ENCODE data around the gene GLRX. TPM values are rescaled to one million over a fixed set of nuclear protein-coding genes. Genes with fewer than 3 reads are reported as not detected.
"Not testable (repeated sequence)": the region's sequence is repeated elsewhere in the genome, so short reads cannot be mapped to it uniquely, and the experiment has no call there.

Gene GLRX, protein sequence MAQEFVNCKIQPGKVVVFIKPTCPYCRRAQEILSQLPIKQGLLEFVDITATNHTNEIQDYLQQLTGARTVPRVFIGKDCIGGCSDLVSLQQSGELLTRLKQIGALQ
- total RNA-seq: 31.6 and 38.7 TPM in 2 replicates

DNA sequence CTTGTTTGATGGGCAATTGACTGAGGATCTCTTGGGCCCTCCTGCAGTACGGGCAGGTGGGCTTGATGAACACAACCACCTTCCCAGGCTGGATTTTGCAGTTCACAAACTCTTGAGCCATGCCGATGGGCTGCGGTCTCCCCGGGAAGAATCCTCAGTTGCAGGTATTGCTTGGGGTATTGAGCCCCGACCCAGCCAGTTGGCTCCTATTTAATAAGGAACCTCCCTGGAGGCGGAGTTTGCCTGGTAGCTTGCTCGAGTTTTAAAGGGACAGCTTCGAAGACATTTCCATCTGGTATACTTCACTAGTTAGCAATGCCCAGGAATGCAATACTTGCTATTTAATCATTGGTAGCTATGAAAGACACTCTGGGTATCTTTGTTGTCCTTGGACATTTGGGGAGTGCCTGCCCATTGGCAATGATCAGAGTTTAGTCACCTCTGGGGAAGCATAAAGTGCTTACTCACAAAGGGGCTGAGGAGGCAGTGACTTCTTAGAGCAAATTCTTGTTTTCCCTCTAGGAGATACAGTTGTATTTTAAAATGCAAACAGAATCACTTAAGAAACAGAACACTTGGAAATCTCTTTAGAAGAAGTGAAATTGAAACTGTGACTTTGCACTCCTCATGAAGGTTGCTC lies at the start of gene GLRX:
Gene GLRX, minus strand, starts transcription at position 185 of the 640 bp plus-strand sequence. Its CDS starts 64 bp downstream, at position 121.
- DNase-seq (ENCODE audit: low read depth in 2 of 2): peak; percentile 45 to 77

DNA sequence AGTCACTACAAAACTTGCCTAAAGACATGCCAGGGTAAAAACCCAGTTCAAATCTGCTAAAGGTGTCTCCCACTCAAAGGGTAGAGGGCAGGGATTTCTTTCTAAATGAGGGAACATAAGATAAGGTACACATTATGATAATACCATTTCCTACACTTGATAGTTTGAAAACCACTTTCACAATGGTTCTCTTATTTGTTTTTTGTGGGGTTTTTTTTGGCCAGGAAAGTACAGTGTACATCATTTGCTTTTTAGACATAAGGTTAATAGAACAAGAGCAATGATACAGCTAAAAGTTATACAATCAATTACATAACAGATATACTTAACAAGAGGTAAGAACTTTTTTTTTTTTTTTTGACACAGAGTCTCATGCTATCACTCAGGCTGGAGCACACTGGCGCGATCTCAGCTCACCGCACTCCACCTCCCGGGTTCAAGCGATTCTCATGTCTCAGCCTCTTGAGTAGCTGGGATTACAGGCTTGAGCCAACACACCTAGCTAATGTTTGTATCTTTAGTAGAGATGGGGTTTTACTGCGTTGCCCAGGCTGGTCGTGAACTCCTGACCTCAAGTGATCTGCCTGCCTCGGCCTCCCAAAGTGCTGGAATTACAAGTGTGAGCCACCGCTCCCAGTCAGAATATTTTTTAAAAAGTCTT lies 48.8 kb upstream of the GLRX start:
- no peak for DNase-seq (ENCODE audit: low read depth in 2 of 2)

DNA sequence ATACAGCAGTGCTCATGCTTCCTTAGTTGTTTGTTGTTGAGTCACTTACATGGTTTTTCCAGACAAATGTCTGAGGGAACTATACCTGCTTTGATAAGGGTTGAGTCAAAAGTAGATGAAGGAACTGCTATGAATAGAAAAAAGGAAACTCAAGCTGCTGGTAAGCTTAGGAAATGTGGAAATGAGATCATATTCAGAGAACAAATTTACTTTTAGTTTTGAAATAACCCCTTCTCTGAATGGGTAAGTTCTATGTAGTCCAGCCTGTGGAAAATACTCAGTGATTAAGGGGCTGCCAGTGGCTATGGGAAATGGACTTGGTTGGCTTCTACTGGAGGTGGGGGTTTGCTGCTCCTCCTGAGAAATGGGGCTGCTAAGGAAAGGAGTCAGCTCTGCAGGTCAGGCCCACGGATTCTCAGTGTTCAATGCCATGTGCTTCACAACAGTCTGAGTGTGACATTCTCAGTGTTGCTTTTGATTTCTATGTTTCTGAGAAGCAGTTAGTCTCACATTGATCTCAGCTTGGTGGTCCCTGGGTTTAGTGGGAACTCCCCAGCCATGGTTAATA lies 47.7 kb upstream of the GLRX start:
- peak in 1 of 2 donors; percentile 91 for DNase-seq (ENCODE audit: low read depth in 2 of 2)

DNA sequence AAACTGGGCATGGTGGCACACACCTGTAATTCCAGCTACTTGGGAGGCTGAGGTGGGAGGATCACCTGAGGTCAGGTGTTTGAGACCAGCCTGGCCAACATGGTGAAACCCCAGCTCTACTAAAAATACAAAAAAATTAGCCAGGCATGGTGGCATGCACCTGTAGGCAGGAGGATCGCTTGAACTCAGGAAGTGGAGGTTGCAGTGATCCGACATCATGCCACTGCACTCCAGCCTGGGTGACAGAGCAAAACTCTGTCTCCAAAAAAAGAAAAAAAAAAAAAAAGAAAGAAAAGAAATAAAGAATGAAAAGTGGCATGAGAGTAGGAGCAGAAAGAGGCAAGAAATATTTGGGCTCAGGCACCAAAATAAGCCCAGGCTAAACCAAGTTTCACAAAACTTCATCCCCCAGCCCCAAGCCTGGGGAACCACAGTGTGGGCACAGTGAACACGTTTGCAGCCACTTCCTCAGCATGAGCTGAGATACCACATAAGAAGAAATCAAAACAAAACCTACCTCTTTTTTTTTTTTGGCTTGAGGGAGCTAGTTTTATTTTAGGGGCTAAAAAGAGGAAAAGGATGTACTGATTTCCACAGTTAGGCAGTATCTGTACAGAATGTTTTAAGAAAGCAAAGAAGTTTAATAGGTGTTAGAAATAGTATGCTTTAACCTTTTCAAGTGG lies 46.8 kb upstream of the GLRX start:
- not testable (repeated sequence) for DNase-seq (ENCODE audit: low read depth in 2 of 2)

DNA sequence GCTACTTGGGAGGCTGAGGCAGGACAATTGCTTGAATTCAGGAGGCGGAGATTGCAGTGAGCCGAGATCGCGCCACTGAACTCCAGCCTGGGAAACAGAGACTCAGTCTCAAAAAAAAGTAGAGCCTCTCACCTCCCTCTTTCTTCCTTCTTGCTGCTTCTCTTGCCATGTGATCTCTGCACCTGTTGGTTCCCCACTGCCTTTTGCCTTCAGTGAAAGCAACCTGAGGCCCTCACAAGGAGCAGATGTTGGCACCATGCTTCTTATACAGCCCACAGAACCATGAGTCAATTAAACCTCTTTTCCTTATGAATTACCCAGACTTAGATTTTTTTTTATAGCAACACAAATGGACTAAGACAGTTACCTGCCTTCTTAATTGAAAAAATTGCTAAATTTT lies 45.6 kb upstream of the GLRX start:
- no peak for DNase-seq (ENCODE audit: low read depth in 2 of 2)

DNA sequence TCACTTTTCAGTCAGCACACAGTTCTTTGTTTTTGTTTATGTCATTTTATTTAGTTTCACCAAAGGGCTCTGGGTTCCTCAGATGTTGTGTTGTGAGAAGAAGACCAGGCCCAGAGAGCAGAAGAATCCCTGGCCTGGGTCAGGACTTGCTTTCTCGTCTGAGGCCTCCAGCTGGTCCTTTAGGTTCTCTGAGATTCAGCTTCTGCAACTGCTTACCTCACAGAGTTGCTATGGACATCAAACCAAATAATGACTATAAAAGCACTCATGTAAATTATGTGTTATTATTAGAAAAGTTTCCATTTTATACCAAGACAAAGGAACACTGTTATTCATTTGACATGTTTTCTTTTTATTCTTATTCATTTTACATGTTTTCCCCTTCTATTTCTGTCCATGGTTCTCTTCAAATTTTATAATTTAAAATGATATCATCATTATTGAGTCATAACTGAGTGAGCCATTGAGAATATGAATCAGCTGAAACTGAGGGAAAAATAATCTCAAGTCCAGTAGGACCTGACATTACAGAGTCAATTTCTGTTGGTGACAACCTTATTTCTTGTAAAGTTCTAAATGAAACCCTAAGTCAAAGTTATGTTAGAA lies 44.0 kb upstream of the GLRX start:
- peak in 1 of 2 donors; percentile 22 for DNase-seq (ENCODE audit: low read depth in 2 of 2)

DNA sequence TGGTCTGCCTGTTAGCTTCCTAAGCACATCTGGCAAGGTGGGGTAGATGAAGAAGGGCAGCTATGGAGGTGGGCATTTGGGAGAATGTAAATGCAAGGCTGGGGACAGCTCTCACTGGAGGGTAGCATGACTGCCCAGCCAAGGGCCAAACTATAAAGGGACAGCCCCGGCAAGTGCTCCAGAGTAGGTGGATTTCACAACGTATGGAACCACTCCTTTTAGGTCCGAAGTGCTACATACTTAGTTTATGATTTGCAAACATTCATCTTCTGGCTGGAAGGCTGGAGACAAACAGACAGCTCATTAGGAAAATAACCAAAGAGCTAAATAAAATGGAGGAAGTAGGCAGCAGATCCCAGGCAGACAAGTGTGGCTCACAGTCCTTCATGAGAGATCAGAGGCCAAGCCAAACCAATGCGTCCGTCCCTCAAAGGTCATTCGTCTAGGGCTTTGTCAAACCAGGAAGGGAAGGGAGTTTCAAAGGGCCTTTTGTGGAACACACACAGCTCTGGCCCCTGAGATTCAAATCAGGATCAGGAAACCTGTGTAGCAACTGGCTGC lies 42.5 kb upstream of the GLRX start:
- DNase-seq (ENCODE audit: low read depth in 2 of 2): no peak

DNA sequence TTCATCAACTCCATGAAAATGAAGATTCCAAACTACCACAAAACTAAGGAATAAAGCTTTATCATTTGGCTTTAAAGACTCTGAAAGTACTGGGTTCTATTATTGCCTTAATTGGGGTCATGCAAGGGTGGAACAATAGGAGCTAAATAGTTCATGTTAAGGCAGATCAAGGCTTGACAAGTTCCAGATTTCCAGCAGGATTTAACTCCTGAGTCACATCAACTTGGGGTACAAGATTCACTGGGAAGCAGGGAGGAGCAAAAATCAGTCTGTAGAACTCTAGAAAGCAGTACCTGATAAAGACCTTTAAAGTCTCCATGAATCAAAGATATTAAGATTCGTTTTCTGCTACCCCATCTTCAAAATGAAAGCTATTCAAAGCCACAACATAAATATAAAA lies 41.9 kb upstream of the GLRX start:
- no peak for DNase-seq (ENCODE audit: low read depth in 2 of 2)

DNA sequence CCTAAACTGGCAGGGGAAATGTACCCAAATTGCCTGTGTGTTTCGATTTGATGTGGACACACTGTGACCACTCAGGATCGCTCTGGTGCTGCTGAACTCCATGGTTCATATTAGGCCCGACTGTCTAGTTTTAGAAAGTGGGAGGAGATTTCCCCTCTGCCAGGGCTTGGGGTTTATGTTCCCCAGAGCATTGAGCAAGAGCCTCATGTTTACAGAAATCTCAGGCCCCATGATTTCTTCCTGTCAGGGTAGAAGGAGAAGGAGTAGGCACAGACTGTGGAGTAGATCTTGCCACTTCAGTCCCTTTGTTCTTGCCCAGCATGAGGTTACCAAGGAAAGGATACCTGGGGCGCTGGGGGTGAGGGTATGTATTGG lies 40.8 kb upstream of the GLRX start:
- no peak for DNase-seq (ENCODE audit: low read depth in 2 of 2)

DNA sequence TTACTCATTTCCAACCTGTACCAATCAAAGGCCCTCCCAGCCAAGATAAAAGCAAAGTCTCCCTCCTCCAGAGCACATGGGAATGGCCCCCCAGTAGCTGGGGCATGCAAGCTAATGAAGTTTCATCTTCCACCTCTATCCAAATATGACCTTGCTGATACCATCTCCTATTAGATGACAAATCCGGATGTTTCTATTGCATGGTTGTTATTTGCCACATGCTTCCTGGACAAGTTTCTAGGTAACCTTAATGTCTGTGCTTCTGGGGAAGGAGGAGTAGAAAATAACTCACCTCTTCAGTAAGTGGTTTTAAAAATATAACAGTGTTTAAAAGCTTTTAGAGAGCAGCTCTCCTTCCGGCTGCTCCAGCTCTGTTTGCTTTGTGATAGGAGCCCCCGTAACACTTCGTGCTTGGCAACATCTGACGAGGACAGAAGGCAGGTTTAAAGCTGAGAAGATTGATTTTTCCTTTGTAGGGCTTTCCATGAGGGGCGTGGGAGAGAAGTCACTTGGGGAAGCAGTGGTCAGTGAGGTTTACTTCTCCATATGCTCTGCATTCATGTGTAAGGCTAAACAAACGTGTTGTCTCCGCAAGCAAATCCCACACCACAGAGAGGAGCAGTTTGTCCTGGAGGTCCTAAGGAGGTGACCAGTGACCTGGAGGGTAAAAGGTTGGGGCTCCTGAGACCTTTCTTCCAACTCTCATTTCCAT lies 40.3 kb upstream of the GLRX start:
- DNase-seq (ENCODE audit: low read depth in 2 of 2): peak in 1 of 2 donors; percentile 76

DNA sequence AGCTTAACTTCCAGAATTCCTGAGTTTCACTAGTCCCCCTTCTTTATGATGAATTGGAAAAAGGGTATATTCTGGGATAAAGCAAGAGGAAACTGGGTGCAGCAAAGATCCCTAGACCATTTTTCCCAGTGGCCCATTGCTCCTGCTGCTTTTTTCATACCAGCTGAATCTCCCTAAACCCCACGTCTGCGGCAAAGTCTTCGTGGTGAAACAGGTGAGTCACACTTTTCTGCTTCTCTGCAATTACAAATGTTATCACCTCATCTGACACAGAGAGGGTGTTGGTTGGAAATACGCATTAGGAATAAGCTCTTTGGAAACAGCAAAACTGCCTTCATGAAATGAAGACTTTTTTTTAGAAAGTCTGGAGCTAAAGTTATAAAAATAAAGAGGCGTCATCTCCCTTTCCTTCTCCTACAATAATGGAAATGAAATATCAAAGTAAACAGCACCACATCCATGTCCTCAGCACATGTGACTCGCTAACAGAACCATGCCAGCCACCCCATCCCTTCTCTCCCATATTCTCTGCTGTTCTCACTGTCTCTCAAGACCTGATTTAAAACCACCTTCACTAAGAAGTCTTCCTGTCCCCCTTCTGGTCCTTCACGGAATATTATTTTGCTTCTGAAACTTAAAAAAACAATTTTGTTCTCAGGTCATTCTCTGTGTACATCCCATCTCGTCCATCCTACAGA lies 39.5 kb upstream of the GLRX start:
- peak; percentile 43 to 75 for DNase-seq (ENCODE audit: low read depth in 2 of 2)

DNA sequence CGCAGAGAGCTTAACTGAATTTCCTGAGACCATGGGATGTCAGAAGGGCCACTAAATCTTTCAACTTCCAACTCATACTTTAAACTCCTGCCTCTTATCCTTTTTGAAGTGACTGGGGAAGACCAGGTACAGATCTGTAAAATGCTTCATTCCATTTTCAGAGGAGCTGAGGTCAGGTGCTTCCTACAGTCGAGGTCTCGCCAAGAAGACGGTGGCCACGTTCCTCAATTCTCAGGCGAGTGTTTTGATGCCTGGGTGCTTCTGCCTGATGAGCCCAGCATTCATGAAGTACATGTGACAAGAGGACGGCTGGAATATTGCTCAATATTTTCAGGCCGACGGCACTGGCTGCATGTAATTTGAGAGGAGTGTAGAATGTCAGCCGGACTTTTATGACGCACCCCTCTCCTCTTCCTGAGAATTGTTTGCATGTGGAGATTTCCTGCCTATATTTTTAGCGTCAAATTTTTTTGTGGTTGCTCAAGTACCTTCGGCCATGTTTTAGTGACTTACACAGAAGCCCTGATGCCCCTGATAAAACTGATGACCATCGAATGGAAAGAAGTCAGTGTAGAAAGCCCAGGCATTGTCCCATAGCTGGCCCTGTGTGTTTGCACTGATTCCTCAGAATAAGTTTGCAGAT lies 38.8 kb upstream of the GLRX start:
- peak; percentile 92 to 98 for DNase-seq (ENCODE audit: low read depth in 2 of 2)

DNA sequence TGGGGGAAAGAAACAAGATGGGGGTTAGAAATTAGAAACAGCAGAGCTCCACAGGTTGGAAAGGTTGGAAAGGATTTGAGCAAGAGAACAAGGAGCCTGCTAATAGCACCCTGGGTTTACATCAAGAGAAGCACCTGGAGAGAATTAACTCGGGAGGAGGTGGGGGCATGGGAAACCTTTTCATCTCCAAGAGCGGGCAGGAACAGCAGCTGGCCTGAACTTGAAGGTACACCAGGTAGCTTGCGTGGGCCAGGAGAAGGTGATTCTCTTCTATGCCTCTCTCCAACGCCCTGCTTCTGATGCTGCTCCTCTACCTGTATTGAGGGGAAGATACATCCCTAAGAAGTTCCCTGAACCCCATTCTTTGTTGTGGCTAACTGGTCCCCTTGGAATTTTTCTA lies 37.1 kb upstream of the GLRX start:
- DNase-seq (ENCODE audit: low read depth in 2 of 2): no peak

DNA sequence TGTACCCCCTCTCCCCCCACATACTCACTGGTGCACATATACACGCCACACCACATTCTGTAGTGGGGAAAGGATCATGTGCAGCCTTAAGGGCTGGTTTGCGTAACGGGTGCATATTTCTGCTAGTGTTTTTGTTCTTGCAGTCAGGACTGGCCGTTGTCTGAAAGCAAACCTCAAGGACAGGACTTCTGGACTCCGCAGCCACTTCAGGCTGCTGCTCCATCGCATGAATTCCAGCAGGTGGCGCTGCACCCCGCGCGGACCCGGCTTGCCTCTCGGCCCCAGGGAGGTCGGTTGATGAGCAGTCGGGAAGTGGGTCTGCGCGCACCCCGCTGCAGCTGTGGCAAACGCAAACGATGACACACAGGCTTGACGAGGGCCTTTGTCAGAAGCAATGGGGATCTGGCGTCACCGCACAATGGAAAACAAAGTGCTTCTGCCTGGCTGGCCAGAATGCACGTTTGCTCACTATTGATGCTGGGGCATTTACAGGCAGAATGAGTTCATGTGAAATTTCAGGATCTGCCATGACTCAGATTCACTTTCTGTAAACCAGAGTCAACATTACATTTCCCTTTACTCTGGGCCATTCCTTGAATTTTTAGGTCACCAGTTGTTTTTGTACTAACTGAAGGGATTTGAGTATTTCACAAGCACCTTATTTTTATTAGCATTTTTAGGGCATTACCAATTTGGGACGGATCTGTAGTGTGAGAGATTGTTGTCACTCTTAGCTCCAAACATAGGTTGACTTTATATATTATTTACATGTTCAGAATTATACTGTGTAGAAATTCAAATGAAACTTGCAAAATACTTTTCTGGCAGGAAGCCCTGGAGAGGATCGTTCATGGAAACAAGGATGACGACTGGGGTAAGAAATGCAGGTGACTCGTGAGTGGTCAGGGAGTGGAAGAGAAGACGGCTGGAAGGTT lies 36.4 kb upstream of the GLRX start:
- peak; percentile 98 to 100 for DNase-seq (ENCODE audit: low read depth in 2 of 2)

DNA sequence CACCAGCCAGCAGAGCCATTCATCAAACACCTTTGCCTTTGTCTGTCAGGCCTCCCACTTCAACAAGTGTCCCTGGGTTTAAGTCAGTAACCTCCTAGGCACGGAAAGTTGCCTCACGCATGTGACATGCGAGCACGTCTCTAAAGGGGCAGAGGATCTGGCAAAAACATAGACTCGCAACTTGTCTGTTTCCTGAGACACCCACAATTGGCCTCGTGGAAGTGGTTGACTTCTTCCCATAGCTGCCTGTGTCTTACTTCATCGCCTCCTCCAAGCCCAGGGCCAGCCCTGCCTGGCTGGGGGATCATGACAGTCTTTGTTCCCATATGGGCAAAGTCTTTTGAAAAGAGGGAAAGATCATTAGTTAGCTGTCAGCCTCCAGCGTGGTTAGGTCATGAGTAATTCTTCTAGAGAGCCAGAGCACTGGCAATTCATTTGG lies 35.5 kb upstream of the GLRX start:
- DNase-seq (ENCODE audit: low read depth in 2 of 2): peak in 1 of 2 donors; percentile 93

DNA sequence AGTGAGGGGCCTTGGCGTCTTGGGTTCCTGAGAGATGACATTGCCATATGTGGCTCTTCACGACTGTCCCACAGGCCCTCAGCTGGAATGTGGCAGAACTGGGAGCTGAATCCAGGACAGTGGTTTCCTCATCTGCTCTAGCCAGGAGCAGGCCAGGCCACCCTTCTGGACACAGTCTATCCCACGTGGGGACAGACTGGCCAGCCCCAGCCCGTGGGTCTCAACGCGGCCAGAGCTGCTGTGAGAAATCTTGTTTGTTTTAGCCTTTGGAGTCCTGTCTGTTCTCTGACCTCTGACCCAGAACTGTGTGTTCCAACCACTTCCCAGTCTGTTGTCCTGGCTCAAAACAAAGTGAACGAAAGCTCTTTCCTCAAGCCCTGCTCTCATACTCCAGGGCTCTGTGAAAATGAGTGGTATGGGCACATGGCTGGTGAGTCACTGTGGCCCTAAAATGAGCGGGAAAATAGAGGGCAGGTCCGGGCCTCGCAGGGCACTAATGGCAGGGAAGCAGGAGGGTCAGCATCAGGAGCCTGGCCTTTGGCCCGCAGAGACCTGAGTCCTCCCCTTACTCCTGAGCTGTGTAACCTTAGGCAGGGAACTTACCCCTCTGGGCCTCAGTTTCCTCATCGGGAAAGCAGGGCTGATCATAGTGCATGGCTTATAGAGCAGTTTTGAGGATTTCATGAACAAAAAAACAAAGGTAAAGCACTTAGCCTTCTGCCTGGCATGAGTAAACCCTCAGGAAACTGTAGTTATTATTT lies 34.8 kb upstream of the GLRX start:
- peak; percentile 93 to 98 for DNase-seq (ENCODE audit: low read depth in 2 of 2)

DNA sequence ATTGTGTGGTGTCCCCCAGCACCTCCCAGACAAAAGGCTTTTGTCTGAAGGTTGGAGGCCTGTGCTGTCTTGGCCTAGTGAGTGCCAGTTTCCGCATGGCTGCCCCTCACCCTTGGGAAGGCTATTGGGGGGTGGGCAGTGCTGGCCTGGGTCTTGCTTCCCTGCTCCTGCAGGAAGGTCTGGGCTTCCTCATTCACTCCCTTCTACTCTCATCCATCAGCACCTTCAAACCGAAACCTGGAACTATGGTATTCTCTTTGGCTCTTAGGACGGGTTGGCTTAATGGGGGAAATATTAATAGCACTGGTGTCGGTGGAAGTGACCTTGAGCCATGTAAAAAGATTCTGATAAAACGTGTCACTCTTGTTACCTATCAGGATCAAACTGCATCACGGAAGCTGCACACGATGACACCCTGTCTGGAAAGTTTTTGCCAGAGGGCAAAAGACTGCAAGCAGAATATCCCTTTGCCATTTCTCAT lies 34.0 kb upstream of the GLRX start:
- peak in 1 of 2 donors; percentile 72 for DNase-seq (ENCODE audit: low read depth in 2 of 2)

DNA sequence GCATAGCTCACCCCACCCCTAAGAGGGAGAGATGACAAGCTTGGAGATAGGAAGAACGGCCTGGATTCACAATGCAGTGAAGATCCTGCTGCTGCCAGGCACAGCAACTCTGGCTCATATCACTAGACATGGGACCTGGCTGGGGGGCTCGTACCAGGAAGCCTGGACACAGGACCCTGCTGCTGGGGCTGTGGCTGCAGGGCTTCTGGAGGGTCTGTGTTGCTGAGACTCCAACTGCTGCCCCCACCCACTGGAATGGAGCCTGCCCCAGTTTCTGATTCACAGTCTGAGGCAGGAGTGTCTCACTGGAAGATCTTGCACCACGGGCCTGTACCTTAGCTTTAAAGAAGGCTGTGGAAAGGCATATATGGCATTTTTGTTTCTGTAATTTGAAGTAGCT lies 31.0 kb upstream of the GLRX start:
- no peak for DNase-seq (ENCODE audit: low read depth in 2 of 2)
